HFFc6 (cell line): ENCODE data around the gene ZBED1. TPM values are rescaled to one million over a fixed set of nuclear protein-coding genes. Genes with fewer than 3 reads are reported as not detected.
"Not testable (repeated sequence)": the region's sequence is repeated elsewhere in the genome, so short reads cannot be mapped to it uniquely, and the experiment has no call there.

Experiments used
- DNase-seq: peaks from one replicate; pipeline ENCODE4 v3.0.0-alpha.2; 2018
- H3K27ac Mint-ChIP-seq: 2 replicates; pipeline ENCODE4 v1.8.0; 2020; ENCODE audit warnings: mild to moderate bottlenecking, mixed read lengths
- H3K27me3 Mint-ChIP-seq: 2 replicates; pipeline ENCODE4 v1.8.0; 2021; ENCODE audit warnings: mild to moderate bottlenecking, moderate library complexity, mixed read lengths; ENCODE audit not compliant: insufficient read depth
- H3K36me3 Mint-ChIP-seq: 2 replicates; pipeline ENCODE4 v1.8.0; 2021; ENCODE audit warnings: low read depth, mixed read lengths
- H3K4me1 Mint-ChIP-seq: 2 replicates; pipeline ENCODE4 v1.8.0; 2020; ENCODE audit warnings: low read depth, mixed read lengths
- H3K4me3 Mint-ChIP-seq: 2 replicates; pipeline ENCODE4 v1.8.0; 2020; ENCODE audit warnings: mild to moderate bottlenecking, moderate library complexity, mixed read lengths
- H3K9me3 Mint-ChIP-seq: 2 replicates; pipeline ENCODE4 v1.8.0; 2020; ENCODE audit warnings: mild to moderate bottlenecking, mixed read lengths
- CTCF ChIP-seq: fragments of 200-600 bp; sonication (generic); IDR thresholded peaks from 2 replicates; pipeline ENCODE4 v1.5.0; 2021; ENCODE audit warnings: antibody characterized with exemption, mild to moderate bottlenecking
- total RNA-seq, 6 experiments: library from RNA; stranded (reverse); fragmentation: NEBNext Ultra II Directional; extraction: Animal tissue kit (Norgen Biotek cat#: 25700); gene quantifications; 2 replicates in 1 of 6; 3 replicates in 5 of 6; pipeline ENCODE4 v1.2.3, GENCODE V29; 2021

Gene ZBED1
- total RNA-seq, 6 experiments from 2014 or later, result 24.7 to 29.6 (median 25.6) TPM

- Mint-ChIP-seq H3K9me3 (no peaks in the 10 kb centered on the region), H3K4me1 (peaks cover 46% of the 10 kb centered on the region), H3K27me3 (peaks cover 2% of the 10 kb centered on the region; the same call in 1 of the 2 replicates), H3K36me3 (peaks cover 32% of the 10 kb centered on the region), H3K4me3 (peak overlapping the region; percentile 59), H3K27ac (peak overlapping the region; percentile 94)
- DNase-seq, result no peak
- no peak for TF ChIP-seq CTCF
Measured at GRCh38 chrX:2483398-2484060, 17.2 kb downstream of the ZBED1 start.

DNA sequence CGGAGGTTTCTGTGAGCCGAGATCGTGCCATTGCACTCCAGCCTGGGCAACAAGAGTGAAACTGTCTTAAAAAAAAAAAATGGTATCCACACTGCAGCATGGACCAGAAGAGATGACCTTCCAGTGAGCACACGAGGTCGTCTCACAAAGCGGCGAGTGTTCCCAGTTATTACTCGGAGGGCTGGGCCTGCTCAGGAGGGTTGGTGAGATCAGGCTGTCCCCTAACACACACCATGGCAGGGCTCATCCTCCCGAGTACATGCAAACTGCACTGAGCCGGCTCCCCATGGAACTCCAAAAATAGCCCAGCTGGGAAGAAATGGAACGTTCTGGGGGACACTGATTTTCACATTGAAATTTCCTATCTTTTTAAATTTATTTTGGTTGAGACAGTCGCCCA is 19.2 kb downstream of the ZBED1 start:
- DNase-seq, H3K27me3 Mint-ChIP-seq, H3K4me3 Mint-ChIP-seq, H3K9me3 Mint-ChIP-seq, H3K27ac Mint-ChIP-seq: not testable (repeated sequence)
- Mint-ChIP-seq H3K36me3 (peaks cover 15% of the 10 kb centered on the region), H3K4me1 (peaks cover 33% of the 10 kb centered on the region)

GRCh38 chrX:2479982-2480381 is 20.8 kb downstream of the ZBED1 start:
- DNase-seq, H3K27ac Mint-ChIP-seq, H3K9me3 Mint-ChIP-seq, H3K27me3 Mint-ChIP-seq, H3K4me3 Mint-ChIP-seq: not testable (repeated sequence)
- Mint-ChIP-seq H3K4me1 (peaks cover 17% of the 10 kb centered on the region), H3K36me3 (peaks cover 14% of the 10 kb centered on the region)

DNA sequence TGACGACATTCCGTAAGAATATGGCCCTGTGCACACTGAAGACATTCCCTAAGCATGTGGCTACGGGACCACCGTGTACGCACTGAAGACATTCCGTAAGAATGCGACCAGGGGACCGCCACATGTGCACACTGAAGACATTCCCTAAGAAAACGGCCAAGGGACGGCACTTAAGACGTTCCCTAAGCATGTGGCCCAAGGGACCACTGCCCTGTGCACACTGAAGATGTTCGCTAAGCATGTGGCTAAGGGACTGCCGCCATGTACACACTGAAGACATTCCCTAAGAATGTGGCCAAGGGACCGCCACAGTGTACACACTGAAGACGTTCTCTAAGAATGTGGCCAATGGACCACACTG is 21.4 kb downstream of the ZBED1 start:
- TF ChIP-seq CTCF, result no peak
- no peak overlapping the region for H3K4me3 Mint-ChIP-seq
- peaks cover 14% of the 10 kb centered on the region for H3K36me3 Mint-ChIP-seq
- H3K27me3 Mint-ChIP-seq, result no peaks in the 10 kb centered on the region
- no peak for DNase-seq
- H3K27ac Mint-ChIP-seq, result no peak overlapping the region
- H3K9me3 Mint-ChIP-seq, result no peaks in the 10 kb centered on the region
- H3K4me1 Mint-ChIP-seq, result peaks cover 11% of the 10 kb centered on the region

- peaks cover 14% of the 10 kb centered on the region for H3K36me3 Mint-ChIP-seq
- H3K4me1 Mint-ChIP-seq, result peaks cover 5% of the 10 kb centered on the region
- no peak overlapping the region for H3K4me3 Mint-ChIP-seq
- no peak for DNase-seq
- no peak overlapping the region for H3K27ac Mint-ChIP-seq
- TF ChIP-seq CTCF, result no peak
- no peaks in the 10 kb centered on the region for H3K27me3 Mint-ChIP-seq
- H3K9me3 Mint-ChIP-seq, result no peaks in the 10 kb centered on the region
Measured at GRCh38 chrX:2478546-2479419, 22.0 kb downstream of the ZBED1 start.

GRCh38 chrX:2477313-2477712 is 23.5 kb downstream of the ZBED1 start:
- peaks cover 14% of the 10 kb centered on the region for H3K36me3 Mint-ChIP-seq
- H3K9me3 Mint-ChIP-seq, DNase-seq, H3K4me3 Mint-ChIP-seq, H3K27ac Mint-ChIP-seq, H3K27me3 Mint-ChIP-seq, H3K4me1 Mint-ChIP-seq: not testable (repeated sequence)
